Kidney glomerular epithelial cell (primary cell): ENCODE measurements around the gene ZNF804B.

Source experiments
- DNase-seq: peaks from one replicate; lab custom pipeline; 2025; lab: John Stamatoyannopoulos, UW

ZNF804B gene

GRCh38 chr7:89265631-89266030 lies 506.1 kb downstream of the ZNF804B start:
- DNase-seq = no peak

- no peak for DNase-seq
Measured at GRCh38 chr7:89283302-89283701, 523.8 kb downstream of the ZNF804B start.

DNA sequence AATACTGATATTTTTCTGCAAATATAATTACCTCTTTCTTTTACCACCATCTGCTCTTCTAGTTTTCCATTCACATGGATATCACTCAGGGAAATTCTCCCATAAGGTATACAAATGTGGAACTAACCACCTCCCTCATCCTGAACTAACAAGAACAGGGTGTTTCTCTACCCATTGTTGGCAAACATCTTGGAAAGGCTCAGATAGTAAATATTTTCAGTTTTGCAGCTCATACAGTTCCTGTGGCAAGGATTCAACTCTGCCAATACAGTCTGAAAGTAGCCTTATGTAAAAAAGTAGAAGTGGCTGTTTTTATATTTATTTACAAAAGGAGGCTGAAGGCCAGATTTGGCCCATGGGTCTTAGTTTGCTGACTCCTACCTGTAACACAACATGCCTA lies 549.0 kb downstream of the ZNF804B start:
- DNase-seq = no peak

DNA sequence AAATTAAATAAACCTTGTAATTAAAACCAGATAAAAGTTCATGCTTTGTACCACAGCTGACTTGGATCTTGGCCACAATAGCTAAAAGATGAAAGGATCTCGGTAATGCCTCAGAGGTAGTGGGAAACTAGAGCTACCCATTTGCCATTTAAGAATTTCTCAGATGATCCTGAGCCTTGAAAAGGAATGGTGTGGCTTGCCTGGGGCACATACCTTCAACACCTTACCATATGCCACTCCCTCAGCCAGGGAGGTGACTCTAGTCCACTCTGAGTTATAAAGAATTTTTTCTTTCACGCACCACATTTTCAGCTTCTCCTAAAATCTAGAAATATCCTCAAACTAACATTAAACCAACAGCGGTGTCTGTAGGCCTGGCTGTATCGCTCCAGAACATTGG lies 552.4 kb downstream of the ZNF804B start:
- no peak for DNase-seq

GRCh38 chr7:89312551-89312950 lies 553.1 kb downstream of the ZNF804B start:
- no peak for DNase-seq

DNA sequence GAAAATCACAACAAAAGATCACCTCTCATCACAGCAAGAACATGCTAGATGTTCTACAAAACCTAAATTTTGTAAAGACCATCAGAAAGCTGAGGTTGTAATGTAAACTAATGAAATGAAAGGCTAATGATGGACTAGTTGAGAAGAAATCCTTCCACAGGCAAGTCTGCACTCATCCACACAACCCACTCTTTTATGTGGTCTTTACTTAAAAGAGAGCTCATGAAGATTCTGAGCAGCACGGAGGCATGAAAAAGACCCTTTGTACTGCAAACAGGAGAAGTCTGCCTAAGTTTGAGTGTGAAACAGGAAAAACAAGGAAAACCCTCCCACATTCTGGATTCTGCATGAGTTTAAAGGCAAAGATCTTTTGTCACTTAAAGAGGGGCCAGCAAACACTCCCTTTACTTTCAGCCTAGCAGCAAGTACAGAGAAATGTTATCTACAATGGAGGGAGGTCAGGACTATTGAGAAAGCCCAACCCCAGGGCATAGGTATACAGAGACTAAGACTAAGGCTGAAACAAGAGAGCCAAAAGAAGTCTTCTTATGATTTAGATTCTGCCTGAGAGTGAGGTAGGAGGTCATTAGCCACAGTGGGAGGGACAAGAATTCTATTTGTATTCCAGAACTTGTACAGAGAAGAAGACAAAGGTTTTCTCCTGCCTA lies 557.2 kb downstream of the ZNF804B start:
- DNase-seq = no peak

DNA sequence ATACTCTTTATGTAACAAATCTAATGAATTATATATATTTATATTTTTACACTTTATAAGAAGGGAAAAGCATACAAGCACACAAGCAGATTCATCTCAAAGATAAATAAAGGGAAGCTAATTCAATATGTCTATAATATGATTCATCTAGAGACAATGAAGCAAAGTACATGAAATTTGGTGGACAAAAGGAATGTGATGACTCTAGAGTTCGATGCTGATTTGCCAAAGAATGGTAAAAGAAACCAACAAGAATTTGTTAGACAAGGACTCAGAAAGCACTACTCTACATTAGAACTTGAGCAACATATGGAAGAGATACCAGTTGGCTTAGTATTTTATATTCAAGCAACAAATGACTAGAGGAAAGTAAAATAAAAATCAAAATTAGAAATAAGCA lies 572.5 kb downstream of the ZNF804B start:
- no peak for DNase-seq

DNA sequence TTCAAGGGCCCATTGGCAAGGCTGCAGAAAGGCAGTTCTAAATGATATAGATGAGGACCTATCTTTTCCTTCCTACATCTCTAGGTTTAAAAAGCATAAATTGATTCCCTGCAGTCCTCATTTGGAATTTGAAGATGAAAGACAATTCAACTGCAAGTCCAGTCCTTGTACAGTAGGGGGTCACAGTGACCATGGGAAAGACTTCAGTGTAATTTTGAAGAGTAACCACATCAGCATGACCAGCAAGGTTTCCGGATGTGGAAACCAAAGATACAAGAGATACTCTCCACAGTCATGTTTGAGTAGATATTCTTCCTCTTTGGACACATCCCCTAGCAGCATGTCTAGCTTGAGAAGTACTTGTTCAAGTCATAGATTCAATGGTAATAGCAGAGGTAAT lies 575.3 kb downstream of the ZNF804B start:
- DNase-seq = no peak

GRCh38 chr7:89335490-89335889 lies 576.0 kb downstream of the ZNF804B start:
- DNase-seq = no peak

DNA sequence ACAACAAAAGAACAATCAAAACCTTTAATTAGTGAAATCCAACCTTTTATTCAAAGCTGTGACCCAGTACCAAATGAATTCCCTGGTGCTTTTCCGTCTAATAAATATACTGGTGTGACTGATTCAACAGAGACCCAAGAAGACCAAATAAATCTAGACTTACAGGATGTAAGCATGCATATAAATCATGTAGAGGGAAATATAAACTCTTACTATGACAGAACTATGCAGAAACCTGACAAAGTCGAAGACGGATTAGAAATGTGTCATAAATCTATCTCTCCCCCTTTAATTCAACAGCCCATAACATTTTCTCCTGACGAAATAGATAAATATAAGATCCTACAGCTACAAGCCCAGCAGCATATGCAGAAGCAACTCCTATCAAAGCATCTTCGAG lies 576.6 kb downstream of the ZNF804B start:
- DNase-seq = no peak

DNA sequence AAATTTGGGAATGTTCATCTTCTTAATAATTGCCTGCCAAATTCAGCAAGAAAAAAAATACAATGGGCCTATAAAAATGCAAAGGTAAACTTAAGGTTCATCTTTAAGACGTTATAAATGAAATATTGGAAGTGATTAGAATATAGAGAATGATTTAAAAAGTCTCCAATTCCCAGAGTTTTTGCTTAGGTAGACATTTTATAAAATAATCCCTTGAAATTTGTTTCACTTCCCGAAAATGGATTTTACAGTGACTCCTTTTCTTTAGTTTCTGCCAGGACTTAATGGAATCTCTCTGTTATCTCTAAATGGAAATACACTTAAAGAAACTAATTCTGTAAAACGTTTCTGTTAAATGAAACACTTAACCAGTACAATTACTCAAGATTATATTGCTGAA lies 580.2 kb downstream of the ZNF804B start:
- no peak for DNase-seq

- DNase-seq = no peak
Measured at GRCh38 chr7:89357121-89357520, 597.6 kb downstream of the ZNF804B start.

- DNase-seq = no peak
Measured at GRCh38 chr7:89377219-89377618, 617.7 kb downstream of the ZNF804B start.

- DNase-seq = no peak
Measured at GRCh38 chr7:89385411-89385810, 625.9 kb downstream of the ZNF804B start.
